Mucosa of stomach (tissue), 1 donor: ENCODE measurements around the gene ADGRA3.
"Not testable (repeated sequence)": the region's sequence is repeated elsewhere in the genome, so short reads cannot be mapped to it uniquely, and the experiment has no call there.

Experiments used
- H3K27me3 ChIP-seq: one replicate; pipeline ENCODE4 v1.7.0; 2013; ENCODE audit warnings: mild to moderate bottlenecking, low read length; ENCODE audit not compliant: control insufficient read depth, insufficient read depth
- H3K36me3 ChIP-seq: one replicate; pipeline ENCODE4 v1.7.0; 2013; ENCODE audit warnings: low read length; ENCODE audit not compliant: control insufficient read depth, insufficient read depth
- H3K4me1 ChIP-seq: one replicate; pipeline ENCODE4 v1.7.0; 2013; ENCODE audit warnings: mild to moderate bottlenecking, low read length; ENCODE audit not compliant: control insufficient read depth, insufficient read depth
- H3K4me3 ChIP-seq: one replicate; pipeline ENCODE4 v1.7.0; 2013; ENCODE audit warnings: low read length
- H3K9ac ChIP-seq: one replicate; pipeline ENCODE4 v1.7.0; 2013; ENCODE audit warnings: mild to moderate bottlenecking, low read length, moderate library complexity
- H3K9me3 ChIP-seq: one replicate; pipeline ENCODE4 v1.7.0; 2013; ENCODE audit warnings: mild to moderate bottlenecking, low read length, moderate library complexity; ENCODE audit not compliant: control insufficient read depth
- donor health status: Pancreatic carcinoma.

The ADGRA3 gene

DNA sequence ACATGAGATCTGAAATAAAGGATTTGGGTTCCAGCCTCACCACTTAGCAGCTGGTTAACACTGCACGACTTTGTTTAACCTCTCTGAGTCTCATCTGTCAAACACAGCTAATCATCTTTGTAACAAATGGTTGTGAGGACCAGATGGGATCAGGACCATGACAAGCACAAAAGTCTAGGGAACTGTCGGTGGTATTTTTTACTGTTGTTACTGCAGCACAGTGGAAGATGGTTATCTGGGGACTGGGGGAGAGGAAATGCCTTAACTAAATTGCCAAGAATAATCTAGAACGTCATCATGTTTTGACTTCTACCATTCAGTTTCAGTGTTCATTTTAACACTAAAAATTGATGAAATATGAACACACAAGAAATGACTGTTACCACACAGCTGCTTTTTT is 99.5 kb downstream of the ADGRA3 start:
- H3K36me3 ChIP-seq: no peaks in the 10 kb centered on the region
- no peak overlapping the region for H3K9ac ChIP-seq
- no peaks in the 10 kb centered on the region for H3K9me3 ChIP-seq
- H3K4me3 ChIP-seq: no peak overlapping the region
- no peaks in the 10 kb centered on the region for H3K27me3 ChIP-seq
- H3K4me1 ChIP-seq: no peaks in the 10 kb centered on the region

DNA sequence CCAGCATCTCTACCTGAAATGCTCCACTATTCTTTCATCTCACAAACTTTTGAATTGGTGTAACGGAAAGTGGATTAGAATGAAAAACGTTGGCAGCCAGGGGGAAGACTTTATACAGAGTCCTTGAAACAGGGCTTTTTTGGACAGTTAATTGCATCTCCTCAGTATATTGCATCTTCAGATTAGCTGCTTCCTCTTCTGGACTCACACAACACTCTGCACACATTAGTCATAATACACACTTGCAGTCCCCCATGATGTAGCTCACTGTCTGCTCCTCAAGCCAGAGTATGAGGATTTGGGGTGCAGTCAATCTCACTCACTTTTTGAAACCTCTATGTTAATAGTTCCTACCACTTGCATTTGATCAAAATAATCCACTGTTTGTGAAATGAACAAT is 101.0 kb downstream of the ADGRA3 start:
- H3K27me3 ChIP-seq: no peaks in the 10 kb centered on the region
- no peak overlapping the region for H3K4me3 ChIP-seq
- H3K9ac ChIP-seq: no peak overlapping the region
- no peaks in the 10 kb centered on the region for H3K4me1 ChIP-seq
- H3K9me3 ChIP-seq: no peaks in the 10 kb centered on the region
- H3K36me3 ChIP-seq: no peaks in the 10 kb centered on the region

DNA sequence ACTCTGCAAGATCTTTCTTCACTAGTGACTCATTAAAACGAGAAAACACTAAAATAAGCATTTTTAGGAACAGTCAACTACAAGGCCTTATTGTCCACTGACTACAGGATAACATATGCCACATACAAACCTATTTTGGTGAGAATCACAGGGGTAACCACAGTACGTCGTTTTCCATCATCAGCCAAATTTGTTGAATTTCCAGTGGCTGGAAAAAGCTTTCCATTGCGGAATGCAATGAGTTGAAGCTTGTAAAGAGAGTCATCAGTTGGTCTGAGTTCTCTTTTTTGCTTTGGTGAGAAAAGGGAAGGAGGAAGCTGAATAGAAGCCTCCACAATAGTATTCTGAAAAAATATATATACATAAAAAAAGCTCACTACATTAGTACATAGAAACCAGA is 102.4 kb downstream of the ADGRA3 start:
- Histone ChIP-seq H3K36me3 (no peaks in the 10 kb centered on the region), H3K4me1 (no peaks in the 10 kb centered on the region), H3K4me3 (no peak overlapping the region), H3K27me3 (no peaks in the 10 kb centered on the region), H3K9ac (no peak overlapping the region), H3K9me3 (no peaks in the 10 kb centered on the region)

DNA sequence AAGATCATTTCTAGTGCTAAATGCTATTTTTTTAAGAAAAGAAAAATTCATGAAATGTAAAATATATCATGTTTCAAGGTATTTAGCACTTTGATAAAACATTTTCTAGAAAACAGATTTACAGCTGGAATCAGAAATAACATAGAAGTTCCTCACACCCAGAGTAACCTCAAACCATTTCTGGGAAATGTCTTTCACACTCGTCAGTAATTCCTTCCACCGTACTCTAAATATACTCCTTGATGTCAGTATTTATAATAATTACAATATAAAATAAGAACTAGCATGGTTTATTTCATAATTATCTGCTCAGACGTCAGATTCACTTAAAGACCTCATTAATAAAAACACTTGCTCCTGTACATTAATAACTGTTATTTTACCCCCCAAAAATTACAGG is 103.9 kb downstream of the ADGRA3 start:
- Histone ChIP-seq H3K4me1 (no peaks in the 10 kb centered on the region), H3K4me3 (no peak overlapping the region), H3K27me3 (no peaks in the 10 kb centered on the region), H3K9ac (no peak overlapping the region), H3K9me3 (no peaks in the 10 kb centered on the region), H3K36me3 (no peaks in the 10 kb centered on the region)

DNA sequence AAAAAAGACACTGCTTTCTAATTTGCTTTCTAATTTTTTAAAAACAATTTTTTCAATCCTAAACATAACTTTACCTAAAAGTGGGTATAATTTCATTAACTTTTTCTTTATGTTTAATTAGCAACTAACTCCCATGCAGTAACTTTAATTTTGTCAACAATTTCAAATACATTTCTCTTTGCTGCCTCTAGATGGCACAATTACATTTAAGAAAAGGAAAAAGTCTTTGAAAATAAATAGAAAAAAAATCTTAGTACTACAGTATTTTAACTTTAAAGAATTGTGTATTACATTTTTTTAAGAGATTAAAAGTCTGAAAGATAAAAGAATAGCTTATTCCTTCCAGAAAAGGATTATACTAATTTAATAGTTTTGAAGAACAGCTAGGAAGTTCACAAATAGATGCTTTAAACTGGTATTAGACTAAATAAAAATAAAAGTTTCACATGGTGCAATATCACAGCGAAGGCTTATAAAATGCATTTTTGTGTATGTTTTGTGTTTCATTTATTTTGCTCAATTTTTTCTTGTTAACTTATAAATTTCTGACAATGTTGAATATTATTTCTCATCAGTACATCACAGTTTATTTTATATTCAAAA is 105.1 kb downstream of the ADGRA3 start:
- no peaks in the 10 kb centered on the region for H3K9me3 ChIP-seq
- no peaks in the 10 kb centered on the region for H3K36me3 ChIP-seq
- no peak overlapping the region for H3K9ac ChIP-seq
- no peaks in the 10 kb centered on the region for H3K27me3 ChIP-seq
- H3K4me3 ChIP-seq: no peak overlapping the region
- H3K4me1 ChIP-seq: no peaks in the 10 kb centered on the region

DNA sequence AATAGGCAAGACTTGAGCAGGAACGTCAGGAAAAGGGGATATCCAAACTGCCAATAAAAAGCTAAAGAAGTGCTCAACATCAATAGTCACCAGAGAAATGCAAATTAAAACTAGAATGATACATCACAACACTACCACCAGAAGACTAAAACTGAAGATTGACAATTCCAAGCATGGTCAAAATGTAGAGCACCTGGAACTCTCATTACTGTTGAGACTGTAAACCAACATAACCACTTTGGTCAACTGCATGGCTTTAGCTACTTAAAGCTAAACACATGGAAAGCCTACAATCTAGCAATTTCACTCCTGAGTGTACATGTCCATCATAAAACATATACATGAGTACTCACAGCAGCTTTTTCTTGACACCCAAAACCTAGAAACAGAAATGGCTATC is 107.4 kb downstream of the ADGRA3 start:
- no peaks in the 10 kb centered on the region for H3K4me1 ChIP-seq
- H3K36me3 ChIP-seq: no peaks in the 10 kb centered on the region
- H3K4me3 ChIP-seq: no peak overlapping the region
- no peak overlapping the region for H3K9ac ChIP-seq
- no peaks in the 10 kb centered on the region for H3K9me3 ChIP-seq
- H3K27me3 ChIP-seq: no peaks in the 10 kb centered on the region

DNA sequence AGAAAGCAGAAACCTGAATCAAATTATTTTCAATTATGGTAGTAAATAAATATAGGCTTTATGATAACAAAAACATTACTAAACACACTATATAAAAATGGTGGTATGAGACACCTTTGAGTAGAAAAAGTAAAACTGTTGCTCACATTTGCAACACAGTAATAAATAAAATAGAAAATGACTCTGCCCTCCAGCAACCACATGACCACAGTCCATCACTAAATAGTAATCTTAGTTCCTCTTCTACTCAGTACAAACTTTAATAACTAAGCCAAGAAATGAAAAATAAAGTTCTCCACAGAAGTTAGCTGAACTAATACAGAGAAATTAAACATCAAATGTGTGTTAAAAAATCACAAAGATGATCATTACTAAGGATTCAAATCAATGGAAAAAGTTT is 108.5 kb downstream of the ADGRA3 start:
- H3K9me3 ChIP-seq: no peaks in the 10 kb centered on the region
- H3K27me3 ChIP-seq: no peaks in the 10 kb centered on the region
- no peak overlapping the region for H3K9ac ChIP-seq
- no peak overlapping the region for H3K4me3 ChIP-seq
- no peaks in the 10 kb centered on the region for H3K4me1 ChIP-seq
- no peaks in the 10 kb centered on the region for H3K36me3 ChIP-seq

DNA sequence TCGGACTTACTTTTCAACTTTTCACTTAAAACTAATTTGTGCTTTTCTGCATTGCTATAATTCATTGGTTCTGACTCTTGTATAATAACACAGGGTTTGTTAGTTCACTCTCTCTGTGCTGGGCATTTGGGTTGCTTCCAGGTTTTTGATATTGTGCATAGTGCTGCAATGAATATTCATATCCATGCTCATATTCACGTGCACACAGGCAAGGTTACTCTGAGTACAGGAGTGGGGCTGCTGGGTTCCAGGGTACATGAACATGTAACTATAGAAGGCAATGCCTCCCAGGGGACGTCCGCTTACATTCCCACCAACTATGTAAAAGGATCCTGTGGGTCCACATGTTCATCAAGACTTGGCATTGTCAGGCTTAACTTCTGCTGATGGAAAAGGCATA is 117.2 kb downstream of the ADGRA3 start:
- Histone ChIP-seq H3K9ac (no peak overlapping the region), H3K27me3 (no peaks in the 10 kb centered on the region), H3K4me3 (no peak overlapping the region), H3K9me3 (no peaks in the 10 kb centered on the region), H3K36me3 (no peaks in the 10 kb centered on the region), H3K4me1 (no peaks in the 10 kb centered on the region)

DNA sequence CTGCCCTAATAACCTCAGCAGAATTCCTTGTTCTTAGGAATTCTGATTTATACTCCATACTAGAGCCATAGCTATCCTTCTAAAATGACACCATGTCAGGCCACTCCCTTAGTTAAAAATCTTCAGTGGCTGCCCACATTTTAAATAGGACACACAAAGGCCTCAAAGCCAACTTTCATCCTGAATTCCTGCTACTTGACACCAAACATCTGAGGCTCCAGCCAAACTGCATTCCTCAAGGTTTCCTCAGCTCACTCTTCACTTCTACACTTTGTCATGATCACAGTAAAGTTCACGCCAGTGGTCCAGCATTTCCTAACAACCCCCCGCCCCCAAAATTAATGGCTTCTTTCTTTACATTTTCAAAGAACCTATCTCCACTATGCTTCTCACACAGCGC is 124.3 kb downstream of the ADGRA3 start:
- no peak overlapping the region for H3K4me3 ChIP-seq
- no peaks in the 10 kb centered on the region for H3K27me3 ChIP-seq
- no peaks in the 10 kb centered on the region for H3K4me1 ChIP-seq
- H3K36me3 ChIP-seq: no peaks in the 10 kb centered on the region
- H3K9me3 ChIP-seq: no peaks in the 10 kb centered on the region
- no peak overlapping the region for H3K9ac ChIP-seq

DNA sequence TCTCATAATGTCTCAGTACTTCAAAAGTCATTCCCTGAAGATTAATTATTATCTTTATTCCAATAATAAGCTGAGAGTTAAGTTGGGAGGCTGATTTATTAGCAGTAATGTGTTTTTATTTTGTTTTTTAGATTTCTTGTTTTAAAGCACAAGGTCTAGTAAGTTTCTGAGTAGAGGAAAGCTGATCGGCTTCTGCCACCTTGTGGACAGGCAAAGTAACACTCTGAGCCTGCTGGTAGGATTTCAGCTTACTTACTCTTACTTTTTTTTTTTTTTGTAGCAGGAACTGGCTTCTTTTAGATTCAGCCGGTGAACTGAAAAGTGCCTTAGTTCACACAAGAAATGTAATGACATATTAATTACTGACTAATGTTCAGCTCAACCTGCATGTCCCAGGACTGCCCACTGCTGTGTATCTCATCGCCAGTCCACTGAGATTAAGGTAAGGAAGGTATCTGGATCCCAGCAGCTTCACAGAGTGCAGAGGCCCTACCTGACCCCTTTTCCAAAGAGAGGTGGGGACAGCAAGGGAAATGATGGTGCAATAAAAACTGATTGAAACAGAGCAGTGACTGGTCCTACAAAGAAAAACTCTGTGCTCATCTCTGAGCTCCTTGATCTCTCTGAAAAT is 126.5 kb downstream of the ADGRA3 start:
- no peaks in the 10 kb centered on the region for H3K27me3 ChIP-seq
- no peaks in the 10 kb centered on the region for H3K36me3 ChIP-seq
- H3K4me1 ChIP-seq: no peaks in the 10 kb centered on the region
- H3K4me3 ChIP-seq: no peak overlapping the region
- H3K9ac ChIP-seq: no peak overlapping the region
- no peaks in the 10 kb centered on the region for H3K9me3 ChIP-seq

DNA sequence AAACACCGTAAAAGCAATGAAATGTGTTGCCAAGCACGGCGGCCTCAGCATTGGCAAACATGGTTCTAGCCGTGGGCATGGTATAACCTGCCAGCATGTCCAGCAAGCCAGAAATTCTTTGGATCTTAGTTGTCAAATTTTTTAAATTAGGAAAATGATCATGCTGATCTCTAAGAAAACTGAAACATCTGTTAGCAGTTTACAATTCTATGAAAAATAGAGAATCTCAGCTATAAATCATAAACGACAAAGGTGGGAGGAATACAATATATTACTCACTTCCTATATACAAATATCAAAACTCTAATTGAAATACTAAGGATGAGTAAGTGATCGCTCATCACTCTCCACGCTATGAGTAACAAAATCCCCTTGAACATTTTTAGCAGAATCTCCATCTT is 130.3 kb downstream of the ADGRA3 start:
- no peak overlapping the region for H3K9ac ChIP-seq
- H3K4me1 ChIP-seq: no peaks in the 10 kb centered on the region
- H3K36me3 ChIP-seq: no peaks in the 10 kb centered on the region
- H3K27me3 ChIP-seq: no peaks in the 10 kb centered on the region
- no peak overlapping the region for H3K4me3 ChIP-seq
- no peaks in the 10 kb centered on the region for H3K9me3 ChIP-seq

DNA sequence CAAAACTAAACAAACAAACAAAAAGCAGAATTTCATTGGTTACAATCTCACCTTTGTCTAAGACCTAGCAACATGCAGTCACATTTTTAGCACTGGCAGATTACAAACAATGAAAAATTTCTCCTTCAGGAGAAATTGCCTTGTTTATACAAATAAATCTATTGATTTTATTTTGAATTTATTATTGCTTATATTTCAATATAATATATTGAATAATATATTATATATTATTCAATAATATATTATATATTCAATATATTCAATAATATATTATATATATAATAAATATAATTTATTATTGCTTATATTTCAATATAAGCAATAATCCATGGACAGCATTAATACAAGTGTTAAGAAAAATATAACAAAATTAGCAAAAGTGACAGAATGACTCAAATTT is 131.7 kb downstream of the ADGRA3 start:
- Histone ChIP-seq H3K36me3 (no peaks in the 10 kb centered on the region), H3K9ac (no peak overlapping the region), H3K27me3 (no peaks in the 10 kb centered on the region)

DNA sequence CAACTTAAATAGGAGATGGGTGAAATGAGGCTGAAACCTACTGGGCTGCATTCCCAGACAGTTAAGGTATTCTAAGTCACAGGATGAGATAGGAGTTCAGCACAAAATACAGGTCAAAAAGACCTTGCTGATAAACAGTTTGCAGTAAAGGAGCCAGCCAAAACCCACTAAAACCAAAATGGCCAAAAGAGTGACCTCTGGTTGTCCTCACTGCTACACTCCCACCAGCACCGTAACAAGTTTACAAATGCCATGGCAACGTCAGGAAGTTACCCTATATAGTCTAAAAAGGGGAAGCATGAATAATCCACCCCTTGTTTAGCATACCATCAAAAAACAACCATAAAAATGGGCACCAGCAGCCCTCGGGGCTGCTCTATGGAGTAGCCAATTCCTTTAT is 133.7 kb downstream of the ADGRA3 start:
- not testable (repeated sequence) for H3K4me3 ChIP-seq, H3K4me1 ChIP-seq, H3K27me3 ChIP-seq, H3K9me3 ChIP-seq, H3K9ac ChIP-seq, H3K36me3 ChIP-seq

More for the DNA sequence above, 131.7 kb downstream of the ADGRA3 start:
- Histone ChIP-seq H3K4me1 (no peaks in the 10 kb centered on the region), H3K9me3 (no peaks in the 10 kb centered on the region), H3K4me3 (no peak overlapping the region)
